GM23338 (cell line): ENCODE data around the gene SMG6.

Experiments used
- CREB1 ChIP-seq: fragments of 250-450 bp; sonication (Bioruptor Pico); IDR thresholded peaks from 2 replicates; pipeline ENCODE4 v1.5.0; 2020; ENCODE audit warnings: low read depth, mild to moderate bottlenecking, moderate library complexity
- EZH2 ChIP-seq: fragments of 200-600 bp; sonication (generic); IDR thresholded peaks from one replicate; pipeline ENCODE4 v1.8.0; 2017; ENCODE audit warnings: antibody characterized with exemption, mild to moderate bottlenecking, low read depth; ENCODE audit not compliant: unreplicated experiment
- EZH2phosphoT487 ChIP-seq: fragments of 200-600 bp; sonication (generic); IDR thresholded peaks from one replicate; pipeline ENCODE4 v1.8.1; 2018; ENCODE audit warnings: antibody characterized with exemption; ENCODE audit not compliant: unreplicated experiment
- JUNB ChIP-seq: IDR thresholded peaks from one replicate; pipeline ENCODE4 v1.6.1; 2016; ENCODE audit warnings: antibody characterized with exemption; ENCODE audit not compliant: unreplicated experiment
- POLR2AphosphoS5 ChIP-seq: IDR thresholded peaks from 2 replicates; pipeline ENCODE4 v1.6.1; 2016; ENCODE audit warnings: antibody characterized with exemption, low read depth
- STAT1 ChIP-seq: IDR thresholded peaks from one replicate; pipeline ENCODE4 v1.6.1; 2016; ENCODE audit warnings: antibody characterized with exemption; ENCODE audit not compliant: unreplicated experiment
- TF ChIP-seq, protein P1 (sequence below), 2 experiments: fragments of 200-600 bp in 1 of 2; sonication (generic) in 1 of 2; conservative IDR thresholded peaks; 2 replicates each; pipeline versions ENCODE4 v1.5.1 to v1.6.1; 2016 to 2017; ENCODE audit warnings: antibody characterized with exemption in 2 of 2, low read depth in 2 of 2, mild to moderate bottlenecking in 2 of 2, moderate library complexity in 1 of 2
- TF ChIP-seq, protein P2 (sequence below): IDR thresholded peaks from one replicate; pipeline ENCODE4 v1.6.1; 2018; ENCODE audit warnings: antibody characterized with exemption; ENCODE audit not compliant: unreplicated experiment

DNA sequence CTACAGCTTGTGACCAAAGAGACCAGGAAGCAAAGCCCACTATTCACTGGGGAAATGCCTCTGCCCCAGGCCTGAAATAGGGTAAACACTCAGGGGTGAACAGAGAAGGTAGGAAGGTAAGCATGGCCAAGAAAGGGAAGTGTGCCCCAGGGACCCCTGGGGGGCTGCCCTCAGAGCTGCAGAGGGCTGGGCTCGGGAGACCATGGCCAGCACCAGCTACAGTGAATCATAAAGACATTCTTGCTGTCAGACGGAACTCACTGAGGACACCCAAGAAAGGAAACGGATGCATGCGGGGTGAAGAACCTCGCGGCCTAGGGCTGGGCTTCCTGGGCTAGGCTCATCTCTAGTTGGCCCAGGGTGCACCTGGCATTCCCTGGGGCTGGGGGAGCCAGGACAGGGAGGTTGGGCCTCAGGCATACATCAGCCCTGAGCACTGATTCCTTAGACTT, 239.0 kb downstream of the SMG6 start:
- TF ChIP-seq CREB1 (CRISPR knock-in tag) (no peak), POLR2AphosphoS5 (no peak), EZH2phosphoT487 (no peak), EZH2 (no peak), JUNB (no peak), STAT1 (no peak)
- TF ChIP-seq, protein P1, sequence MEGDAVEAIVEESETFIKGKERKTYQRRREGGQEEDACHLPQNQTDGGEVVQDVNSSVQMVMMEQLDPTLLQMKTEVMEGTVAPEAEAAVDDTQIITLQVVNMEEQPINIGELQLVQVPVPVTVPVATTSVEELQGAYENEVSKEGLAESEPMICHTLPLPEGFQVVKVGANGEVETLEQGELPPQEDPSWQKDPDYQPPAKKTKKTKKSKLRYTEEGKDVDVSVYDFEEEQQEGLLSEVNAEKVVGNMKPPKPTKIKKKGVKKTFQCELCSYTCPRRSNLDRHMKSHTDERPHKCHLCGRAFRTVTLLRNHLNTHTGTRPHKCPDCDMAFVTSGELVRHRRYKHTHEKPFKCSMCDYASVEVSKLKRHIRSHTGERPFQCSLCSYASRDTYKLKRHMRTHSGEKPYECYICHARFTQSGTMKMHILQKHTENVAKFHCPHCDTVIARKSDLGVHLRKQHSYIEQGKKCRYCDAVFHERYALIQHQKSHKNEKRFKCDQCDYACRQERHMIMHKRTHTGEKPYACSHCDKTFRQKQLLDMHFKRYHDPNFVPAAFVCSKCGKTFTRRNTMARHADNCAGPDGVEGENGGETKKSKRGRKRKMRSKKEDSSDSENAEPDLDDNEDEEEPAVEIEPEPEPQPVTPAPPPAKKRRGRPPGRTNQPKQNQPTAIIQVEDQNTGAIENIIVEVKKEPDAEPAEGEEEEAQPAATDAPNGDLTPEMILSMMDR (conservative IDR thresholded peaks at IDR 0.05; ENCODE audit: low read depth in 2 of 2): no peak
- TF ChIP-seq, protein P2, sequence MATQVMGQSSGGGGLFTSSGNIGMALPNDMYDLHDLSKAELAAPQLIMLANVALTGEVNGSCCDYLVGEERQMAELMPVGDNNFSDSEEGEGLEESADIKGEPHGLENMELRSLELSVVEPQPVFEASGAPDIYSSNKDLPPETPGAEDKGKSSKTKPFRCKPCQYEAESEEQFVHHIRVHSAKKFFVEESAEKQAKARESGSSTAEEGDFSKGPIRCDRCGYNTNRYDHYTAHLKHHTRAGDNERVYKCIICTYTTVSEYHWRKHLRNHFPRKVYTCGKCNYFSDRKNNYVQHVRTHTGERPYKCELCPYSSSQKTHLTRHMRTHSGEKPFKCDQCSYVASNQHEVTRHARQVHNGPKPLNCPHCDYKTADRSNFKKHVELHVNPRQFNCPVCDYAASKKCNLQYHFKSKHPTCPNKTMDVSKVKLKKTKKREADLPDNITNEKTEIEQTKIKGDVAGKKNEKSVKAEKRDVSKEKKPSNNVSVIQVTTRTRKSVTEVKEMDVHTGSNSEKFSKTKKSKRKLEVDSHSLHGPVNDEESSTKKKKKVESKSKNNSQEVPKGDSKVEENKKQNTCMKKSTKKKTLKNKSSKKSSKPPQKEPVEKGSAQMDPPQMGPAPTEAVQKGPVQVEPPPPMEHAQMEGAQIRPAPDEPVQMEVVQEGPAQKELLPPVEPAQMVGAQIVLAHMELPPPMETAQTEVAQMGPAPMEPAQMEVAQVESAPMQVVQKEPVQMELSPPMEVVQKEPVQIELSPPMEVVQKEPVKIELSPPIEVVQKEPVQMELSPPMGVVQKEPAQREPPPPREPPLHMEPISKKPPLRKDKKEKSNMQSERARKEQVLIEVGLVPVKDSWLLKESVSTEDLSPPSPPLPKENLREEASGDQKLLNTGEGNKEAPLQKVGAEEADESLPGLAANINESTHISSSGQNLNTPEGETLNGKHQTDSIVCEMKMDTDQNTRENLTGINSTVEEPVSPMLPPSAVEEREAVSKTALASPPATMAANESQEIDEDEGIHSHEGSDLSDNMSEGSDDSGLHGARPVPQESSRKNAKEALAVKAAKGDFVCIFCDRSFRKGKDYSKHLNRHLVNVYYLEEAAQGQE: no peak
